Ovary (tissue), 3 donors: ENCODE data around the gene LMO7.

Experiments
- EP300 ChIP-seq: sonication (generic); formaldehyde crosslinking; IDR thresholded peaks from one replicate; pipeline ENCODE4 v1.6.1; 2017; ENCODE audit warnings: antibody characterized with exemption
- POLR2A ChIP-seq: fragments of 450-650 bp; IDR thresholded peaks from one replicate; pipeline ENCODE4 v1.6.1; 2017; ENCODE audit warnings: antibody characterized with exemption, mild to moderate bottlenecking, moderate library complexity
- TF ChIP-seq, protein P1 (sequence below), 3 donors: fragments of 450-650 bp in 2 of 3; fragments of 200-600 bp in 1 of 3; IDR thresholded peaks; one replicate each; pipeline versions ENCODE4 v1.5.1 to v1.8.0; 2016 to 2022; ENCODE audit warnings: antibody characterized with exemption in 3 of 3, mild to moderate bottlenecking in 1 of 3
- donor health status: DM: no; HTN: no; CAD: no.

GRCh38 chr13:75717525-75717924 is 81.4 kb downstream of the LMO7 start:
- TF ChIP-seq, protein P1, sequence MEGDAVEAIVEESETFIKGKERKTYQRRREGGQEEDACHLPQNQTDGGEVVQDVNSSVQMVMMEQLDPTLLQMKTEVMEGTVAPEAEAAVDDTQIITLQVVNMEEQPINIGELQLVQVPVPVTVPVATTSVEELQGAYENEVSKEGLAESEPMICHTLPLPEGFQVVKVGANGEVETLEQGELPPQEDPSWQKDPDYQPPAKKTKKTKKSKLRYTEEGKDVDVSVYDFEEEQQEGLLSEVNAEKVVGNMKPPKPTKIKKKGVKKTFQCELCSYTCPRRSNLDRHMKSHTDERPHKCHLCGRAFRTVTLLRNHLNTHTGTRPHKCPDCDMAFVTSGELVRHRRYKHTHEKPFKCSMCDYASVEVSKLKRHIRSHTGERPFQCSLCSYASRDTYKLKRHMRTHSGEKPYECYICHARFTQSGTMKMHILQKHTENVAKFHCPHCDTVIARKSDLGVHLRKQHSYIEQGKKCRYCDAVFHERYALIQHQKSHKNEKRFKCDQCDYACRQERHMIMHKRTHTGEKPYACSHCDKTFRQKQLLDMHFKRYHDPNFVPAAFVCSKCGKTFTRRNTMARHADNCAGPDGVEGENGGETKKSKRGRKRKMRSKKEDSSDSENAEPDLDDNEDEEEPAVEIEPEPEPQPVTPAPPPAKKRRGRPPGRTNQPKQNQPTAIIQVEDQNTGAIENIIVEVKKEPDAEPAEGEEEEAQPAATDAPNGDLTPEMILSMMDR (IDR thresholded peaks at IDR 0.05), result no peak
- no peak for TF ChIP-seq EP300
- no peak for TF ChIP-seq POLR2A
